OCI-LY7 (cell line): ENCODE results near the gene MED25.

Experiments
- EZH2phosphoT487 ChIP-seq: fragments of 200-600 bp; sonication (generic); IDR thresholded peaks from 2 replicates; pipeline ENCODE4 v1.6.1; 2018; ENCODE audit warnings: low read depth, borderline replicate concordance, mild to moderate bottlenecking, mixed run types, antibody characterized with exemption, low read length, moderate library complexity, mixed read lengths
- TF ChIP-seq, protein P1 (sequence below): fragments of 200-600 bp; sonication (generic); conservative IDR thresholded peaks from 2 replicates; pipeline ENCODE4 v1.5.1; 2014; ENCODE audit warnings: mild to moderate bottlenecking, antibody characterized with exemption, low read length, moderate library complexity, mixed read lengths

- TF ChIP-seq, protein P1, sequence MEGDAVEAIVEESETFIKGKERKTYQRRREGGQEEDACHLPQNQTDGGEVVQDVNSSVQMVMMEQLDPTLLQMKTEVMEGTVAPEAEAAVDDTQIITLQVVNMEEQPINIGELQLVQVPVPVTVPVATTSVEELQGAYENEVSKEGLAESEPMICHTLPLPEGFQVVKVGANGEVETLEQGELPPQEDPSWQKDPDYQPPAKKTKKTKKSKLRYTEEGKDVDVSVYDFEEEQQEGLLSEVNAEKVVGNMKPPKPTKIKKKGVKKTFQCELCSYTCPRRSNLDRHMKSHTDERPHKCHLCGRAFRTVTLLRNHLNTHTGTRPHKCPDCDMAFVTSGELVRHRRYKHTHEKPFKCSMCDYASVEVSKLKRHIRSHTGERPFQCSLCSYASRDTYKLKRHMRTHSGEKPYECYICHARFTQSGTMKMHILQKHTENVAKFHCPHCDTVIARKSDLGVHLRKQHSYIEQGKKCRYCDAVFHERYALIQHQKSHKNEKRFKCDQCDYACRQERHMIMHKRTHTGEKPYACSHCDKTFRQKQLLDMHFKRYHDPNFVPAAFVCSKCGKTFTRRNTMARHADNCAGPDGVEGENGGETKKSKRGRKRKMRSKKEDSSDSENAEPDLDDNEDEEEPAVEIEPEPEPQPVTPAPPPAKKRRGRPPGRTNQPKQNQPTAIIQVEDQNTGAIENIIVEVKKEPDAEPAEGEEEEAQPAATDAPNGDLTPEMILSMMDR: no peak
- no peak for TF ChIP-seq EZH2phosphoT487
These were observed 55.7 kb downstream of the MED25 start for GRCh38 chr19:49873834-49874233.
